Stimulated activated CD4-positive, alpha-beta T cell treated with anti-CD3 and anti-CD28 coated beads, Interleukin-2, amount 100 ng/mL, for 48 hours (primary cell): Measurements from ENCODE around the gene CLDN11.

Experiments used
- DNase-seq, 2 donors: peaks; one replicate each; pipeline ENCODE4 v3.0.0-alpha.2; 2020

The CLDN11 gene

DNA sequence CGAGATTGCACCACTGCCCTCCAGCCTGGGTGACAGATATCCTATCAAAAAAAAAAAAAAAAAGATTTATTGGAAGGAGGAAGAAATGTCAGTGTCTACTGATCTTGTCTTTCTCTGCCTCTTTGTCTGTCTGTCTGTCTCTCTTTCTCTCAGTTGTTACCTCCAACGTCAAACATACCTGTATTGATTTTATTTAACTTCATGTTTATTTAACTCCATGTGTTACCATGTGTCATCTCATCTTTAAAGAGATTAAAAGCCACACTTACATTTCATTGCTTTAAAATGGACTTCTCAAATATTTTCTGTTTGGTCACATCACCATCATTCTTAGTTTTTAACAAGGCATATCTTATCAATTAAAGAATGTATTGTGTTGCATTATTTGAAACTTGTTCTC lies 9.4 kb downstream of the CLDN11 start:
- DNase-seq, result no peak

DNA sequence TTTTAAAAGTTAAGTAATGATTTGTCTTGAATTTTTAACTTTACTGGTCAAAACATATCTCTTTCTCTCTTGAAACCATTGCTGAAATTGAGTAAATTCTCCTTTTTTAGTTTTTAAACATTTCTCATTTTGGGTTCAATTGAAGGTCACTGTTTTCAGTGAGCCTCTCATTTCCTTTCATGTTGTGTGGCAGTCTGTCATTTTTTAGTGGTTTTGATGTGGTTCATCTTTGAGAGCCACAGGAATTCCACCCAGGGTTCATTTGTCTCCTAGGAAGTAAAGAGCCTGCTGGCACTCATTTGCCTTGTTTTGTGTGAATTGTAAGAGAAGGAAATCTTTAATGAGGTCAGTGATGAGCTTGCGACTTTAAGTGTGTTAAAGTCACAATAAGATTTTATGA lies 10.4 kb downstream of the CLDN11 start:
- DNase-seq, result no peak

DNA sequence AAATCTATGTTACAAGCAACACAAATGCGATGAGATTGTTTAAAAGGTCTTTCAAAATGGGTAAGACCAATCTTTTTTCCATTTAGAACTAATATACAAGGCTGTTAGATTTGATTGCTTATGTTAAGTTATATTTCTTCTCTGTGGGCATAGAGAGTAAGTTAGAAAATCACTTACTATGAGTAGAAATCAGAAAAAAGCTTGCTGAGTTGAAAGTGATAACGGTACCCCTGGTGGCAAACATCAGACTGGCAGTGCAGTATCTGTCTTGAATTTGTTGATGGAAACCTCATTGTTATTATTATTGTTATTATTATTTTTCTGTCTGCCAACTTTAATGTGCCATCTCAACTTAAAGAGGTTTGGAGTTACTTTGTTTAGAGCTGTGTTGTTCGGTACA lies 12.4 kb downstream of the CLDN11 start:
- no peak for DNase-seq

DNA sequence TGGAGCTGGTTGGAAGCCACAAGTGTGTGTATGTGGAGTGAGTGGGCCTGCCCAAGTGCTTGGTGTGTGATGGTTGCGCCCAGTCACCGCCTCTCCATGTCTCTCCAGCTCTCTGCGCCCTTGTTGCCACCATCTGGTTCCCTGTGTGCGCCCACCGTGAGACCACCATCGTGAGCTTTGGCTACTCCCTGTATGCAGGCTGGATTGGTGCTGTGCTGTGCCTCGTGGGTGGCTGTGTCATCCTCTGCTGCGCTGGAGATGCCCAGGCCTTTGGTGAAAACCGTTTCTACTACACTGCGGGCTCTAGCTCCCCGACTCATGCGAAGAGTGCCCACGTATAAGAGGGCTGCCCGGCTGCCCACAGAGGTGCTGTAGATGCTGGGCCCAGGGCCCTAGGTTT lies 13.7 kb downstream of the CLDN11 start:
- DNase-seq, result no peak

DNA sequence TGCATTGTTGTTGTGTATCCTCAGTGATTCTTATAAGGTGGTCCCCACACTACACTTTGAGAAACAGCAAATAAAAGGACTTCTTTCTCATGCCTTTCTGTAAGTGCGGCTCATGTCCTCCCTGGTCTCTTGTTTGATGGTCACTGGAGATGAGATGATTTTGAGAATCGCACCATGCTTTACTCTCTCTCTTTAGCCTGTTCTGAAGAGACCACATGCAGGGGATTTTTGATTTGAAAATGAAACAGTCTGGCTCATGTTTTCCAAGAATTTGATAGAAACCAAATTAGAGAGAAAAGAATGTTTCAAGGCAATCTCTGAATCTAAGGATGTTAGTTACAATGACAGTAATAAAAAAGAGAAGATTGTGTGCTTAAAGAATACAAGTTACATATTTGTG lies 18.0 kb downstream of the CLDN11 start:
- no peak for DNase-seq

GRCh38 chr3:170437176-170437575 lies 18.5 kb downstream of the CLDN11 start:
- DNase-seq, result no peak

- no peak for DNase-seq
Measured at GRCh38 chr3:170437696-170438407, 19.2 kb downstream of the CLDN11 start.

DNA sequence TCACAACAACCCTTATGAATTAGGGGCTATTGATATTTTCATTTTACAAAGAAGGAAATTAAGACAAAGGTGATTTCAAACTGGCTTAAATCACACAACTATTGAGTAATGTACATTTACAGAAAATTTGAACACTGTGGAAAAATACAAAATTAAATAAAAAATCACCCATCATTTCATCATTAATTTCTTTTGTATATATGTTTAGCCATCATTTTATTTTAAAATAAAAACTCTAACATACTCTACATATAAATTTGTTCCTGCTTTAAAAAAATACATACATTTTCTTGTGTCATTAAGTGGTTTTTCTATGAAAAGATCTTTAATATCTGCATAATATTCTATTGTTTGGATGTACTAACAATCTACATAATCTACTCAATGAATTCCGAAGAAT lies 20.2 kb downstream of the CLDN11 start:
- no peak for DNase-seq

DNA sequence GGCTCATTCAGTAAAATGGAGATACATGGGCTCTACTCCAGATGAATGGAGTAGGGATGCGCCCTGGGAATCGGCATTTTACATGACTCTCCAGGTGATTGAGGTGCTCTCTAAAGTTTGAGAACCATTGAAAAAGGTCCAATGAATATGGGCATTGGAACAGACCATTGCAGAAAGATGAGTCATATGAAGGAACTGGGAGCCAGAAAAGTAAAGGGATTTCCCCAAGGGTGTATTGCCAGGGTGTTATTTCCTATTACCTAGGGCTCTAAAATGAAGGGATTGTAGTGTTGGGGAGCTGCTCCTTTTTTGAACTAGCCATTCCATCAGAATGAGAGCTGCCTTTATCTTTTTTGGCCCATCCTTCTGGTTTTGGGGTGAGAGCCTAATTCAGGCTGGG lies 21.7 kb downstream of the CLDN11 start:
- DNase-seq, result no peak

GRCh38 chr3:170441412-170441811 lies 22.7 kb downstream of the CLDN11 start:
- no peak for DNase-seq

DNA sequence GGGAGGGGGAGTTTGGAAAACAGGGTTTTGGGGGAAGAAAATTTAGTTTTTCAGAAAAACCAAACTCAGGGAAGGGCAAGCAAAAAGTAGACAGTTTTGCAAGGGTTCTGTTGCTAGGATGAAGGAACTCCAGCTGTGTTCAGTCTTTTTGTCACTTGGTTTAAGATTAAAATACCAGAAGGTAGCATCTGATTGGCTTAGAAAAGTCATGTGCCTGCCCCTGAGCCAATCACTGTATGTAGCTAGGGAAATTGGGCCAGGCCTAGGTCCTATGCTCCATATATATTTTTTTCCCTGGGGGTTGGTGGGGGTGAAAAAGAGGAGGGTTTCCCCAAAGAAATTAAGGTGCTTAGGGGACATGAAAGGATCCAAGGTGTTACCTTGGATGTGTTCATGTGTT lies 24.3 kb downstream of the CLDN11 start:
- no peak for DNase-seq

GRCh38 chr3:170443457-170443856 lies 24.8 kb downstream of the CLDN11 start:
- DNase-seq, result no peak

DNA sequence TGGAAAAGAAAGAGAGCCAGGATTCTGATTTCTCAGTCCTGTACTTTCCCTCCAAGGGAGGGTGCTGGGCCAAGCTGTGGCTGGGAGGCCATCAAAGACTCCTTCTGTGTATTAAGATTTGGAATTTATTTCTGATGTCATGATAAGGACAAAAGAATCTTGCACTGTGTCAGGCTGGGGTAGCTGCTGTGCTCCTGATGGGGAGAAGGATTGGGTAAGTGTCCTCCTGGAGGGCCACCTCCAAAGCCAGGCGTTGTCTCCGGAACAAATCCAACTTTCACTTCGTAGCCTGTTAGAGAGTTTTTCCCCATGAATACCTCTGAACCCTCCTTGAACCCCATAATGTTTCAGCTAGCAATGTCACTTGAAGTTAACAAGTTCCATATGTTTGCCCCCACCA lies 29.9 kb downstream of the CLDN11 start:
- DNase-seq, result no peak

DNA sequence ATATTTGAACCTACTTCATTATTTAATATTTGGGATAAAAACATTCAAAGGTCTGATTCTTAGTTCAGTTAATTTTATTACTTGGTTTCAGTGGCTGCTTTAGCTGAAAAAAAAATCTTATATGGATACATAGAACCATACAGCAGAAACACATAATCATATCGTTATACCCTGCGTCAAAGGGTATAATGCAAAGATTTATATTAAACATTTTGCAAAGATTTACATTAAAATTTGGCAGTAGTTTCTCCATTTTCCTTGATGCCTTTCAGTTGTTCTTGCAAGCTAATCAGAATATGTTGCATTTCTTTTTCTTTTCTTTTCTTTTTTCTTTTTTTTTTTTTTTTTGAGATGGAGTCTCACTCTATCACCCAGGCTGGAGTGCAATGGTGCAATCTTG lies 31.4 kb downstream of the CLDN11 start:
- no peak for DNase-seq

DNA sequence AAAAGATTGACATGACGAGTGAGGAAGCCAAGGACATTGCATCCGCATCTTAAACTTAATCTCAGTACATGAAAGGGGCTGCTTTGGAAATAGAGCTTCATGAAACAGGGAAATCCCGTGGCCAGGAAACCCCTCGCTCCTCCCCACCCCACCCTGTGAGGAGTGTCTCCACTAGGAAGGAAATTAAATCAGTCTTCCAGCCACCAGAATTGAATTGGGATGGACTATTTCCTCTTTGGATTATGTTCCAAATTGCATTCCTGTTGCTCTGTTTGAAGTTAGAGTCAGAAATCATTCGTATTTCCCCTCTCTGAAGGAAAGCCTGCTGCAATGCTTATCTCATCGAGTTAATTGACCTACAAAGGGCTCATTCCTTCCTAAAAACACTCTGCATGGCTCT lies 35.8 kb downstream of the CLDN11 start:
- DNase-seq, result no peak

DNA sequence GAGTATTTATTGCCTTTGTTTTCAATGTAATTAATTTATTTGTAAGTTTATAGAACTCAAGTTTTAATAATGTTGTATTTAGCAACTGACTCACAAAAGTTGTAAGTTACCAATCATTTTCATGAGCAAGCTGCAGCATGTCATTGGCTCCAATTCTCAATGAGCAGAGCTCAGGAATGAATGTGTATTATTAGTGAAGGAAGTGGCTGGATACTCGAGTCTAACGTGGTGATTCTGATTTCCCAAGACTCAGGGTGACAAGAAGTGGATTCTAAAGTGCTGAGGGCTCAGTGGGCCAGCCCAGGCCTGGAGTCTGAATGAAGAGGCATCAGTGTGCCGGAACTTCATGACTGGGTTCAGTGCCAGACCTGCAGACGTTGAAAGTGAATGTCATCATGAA lies 39.6 kb downstream of the CLDN11 start:
- DNase-seq, result no peak

DNA sequence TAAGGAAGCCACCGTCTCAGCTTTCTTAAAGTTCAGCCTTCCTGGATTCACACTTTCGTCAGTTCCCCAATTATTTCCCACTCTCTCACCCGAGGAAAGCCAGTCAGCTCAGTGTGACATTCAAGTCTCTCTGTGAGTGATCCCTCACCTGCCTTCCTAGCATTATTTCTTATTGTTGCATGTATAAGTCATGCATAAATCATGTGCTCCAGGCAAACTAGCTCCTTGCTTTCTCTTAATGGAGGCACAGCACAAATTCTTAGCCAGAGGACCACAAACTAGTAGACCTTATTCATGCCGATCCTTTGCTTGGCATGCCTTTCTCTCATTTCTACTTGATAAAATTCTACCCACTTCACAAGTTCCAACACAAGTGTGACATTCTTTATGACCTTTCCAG lies 44.3 kb downstream of the CLDN11 start:
- DNase-seq, result no peak

- DNase-seq, result no peak
Measured at GRCh38 chr3:170465955-170466354, 47.3 kb downstream of the CLDN11 start.

GRCh38 chr3:170467007-170467406 lies 48.3 kb downstream of the CLDN11 start:
- no peak for DNase-seq

- DNase-seq, result no peak
Measured at GRCh38 chr3:170467571-170468147, 49.0 kb downstream of the CLDN11 start.

GRCh38 chr3:170469151-170470062 lies 50.7 kb downstream of the CLDN11 start:
- DNase-seq, result no peak

DNA sequence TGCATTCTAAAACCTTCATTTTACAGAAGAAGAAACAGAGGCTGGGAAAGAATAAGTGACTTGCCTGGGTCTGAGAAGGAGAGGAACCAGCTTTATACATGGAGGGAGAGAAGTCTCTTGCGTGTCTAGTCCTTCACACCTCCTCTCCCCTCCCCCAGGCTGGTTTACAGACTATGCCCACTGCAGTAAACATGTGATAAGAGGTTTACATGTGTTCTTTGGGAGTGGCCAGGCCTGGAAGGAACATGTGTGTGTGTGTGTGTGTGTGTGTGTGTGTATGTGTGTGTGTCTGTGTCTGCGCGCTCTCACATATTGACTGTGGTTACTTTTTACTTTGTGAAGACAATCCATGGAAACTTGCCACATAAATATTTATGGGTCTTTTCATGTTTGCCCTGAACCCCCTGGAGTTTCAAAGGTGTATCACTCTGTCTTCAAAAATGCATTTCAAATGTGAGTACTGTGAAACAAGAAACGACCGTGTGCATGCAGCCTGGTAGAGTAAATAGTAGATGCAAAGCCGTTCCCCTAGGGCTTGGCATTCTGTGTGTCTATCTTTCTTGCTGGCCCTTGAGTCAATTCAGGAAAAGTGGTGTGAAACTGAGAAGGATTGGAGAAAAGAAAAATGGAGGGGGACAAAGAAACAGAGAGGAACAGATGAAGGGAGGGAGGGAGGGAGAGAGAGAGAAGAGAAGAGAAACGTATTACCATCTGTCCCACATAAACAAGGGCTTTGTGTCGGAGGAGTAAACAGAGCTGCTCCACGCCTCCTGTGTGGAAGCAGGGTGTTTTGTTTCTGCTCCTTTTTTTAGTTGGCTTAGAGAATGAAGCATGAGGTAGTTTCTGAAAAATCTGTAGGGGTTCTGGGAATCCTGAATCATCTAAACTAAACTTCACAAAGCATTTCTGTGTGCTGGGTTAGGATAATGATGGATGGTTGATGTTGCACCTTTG lies 51.7 kb downstream of the CLDN11 start:
- DNase-seq, result no peak

DNA sequence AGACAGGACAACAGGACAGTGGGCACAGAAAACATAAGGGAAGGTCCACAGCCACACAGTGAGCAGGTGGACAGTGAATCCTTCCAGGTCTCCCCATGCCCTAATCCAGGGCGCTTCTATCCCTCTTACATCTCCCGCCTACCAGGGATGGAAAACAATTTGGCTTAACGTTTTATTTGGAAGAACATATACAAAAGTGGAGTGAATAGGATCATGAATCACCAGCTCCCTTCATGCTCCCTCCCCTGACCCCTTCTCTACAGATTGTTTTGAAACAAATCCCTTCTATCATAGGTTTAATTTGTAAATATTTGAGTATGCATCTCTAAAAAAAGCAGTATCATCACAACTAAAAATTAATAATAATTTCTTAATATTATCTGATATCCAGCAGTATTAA lies 52.5 kb downstream of the CLDN11 start:
- DNase-seq, result no peak
